OCI-LY1 (cell line): ENCODE results near the gene COL21A1.

Experiments
- EZH2 ChIP-seq: fragments of 200-600 bp; sonication (generic), shearing (Covaris generic); IDR thresholded peaks from 2 replicates; pipeline ENCODE4 v1.8.0; 2017; ENCODE audit warnings: borderline replicate concordance, mixed run types, mild to moderate bottlenecking, antibody characterized with exemption, low read length, moderate library complexity, mixed read lengths
- TF ChIP-seq, protein P1 (sequence below): fragments of 200-600 bp; sonication (generic), shearing (Covaris generic); IDR thresholded peaks from 2 replicates; pipeline ENCODE4 v1.5.1; 2017; ENCODE audit warnings: mild to moderate bottlenecking, antibody characterized with exemption, low read length, moderate library complexity, mixed read lengths

DNA sequence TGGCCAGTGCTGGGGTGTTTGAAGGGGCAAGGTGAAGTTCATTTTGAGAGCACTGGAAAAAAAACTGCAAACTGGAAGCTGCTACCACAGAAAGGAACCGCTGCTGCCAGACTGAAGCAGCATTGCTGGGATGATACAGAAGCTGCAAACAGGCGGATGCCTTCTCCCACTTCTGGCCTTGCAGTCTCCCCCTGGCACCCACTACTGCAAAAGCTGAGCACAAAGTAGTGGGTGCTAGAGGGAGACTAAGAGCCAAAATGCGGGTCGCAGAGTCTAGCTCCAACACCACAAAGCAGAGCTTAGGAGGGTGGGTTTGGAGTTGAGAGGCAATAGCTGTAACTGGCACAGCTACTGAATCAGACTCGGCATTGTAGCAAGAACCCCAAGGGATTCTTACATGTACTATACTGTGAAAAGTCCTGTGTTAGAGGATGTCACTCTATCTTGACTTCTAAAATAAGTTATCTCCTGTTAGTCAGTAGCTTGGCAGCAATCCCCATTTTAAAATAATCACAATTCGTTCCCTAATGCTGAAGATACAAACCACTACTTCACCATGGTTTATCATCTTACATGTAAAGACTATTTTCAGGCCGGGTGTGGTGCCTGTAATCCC lies 44.0 kb upstream of the COL21A1 start:
- TF ChIP-seq, protein P1, sequence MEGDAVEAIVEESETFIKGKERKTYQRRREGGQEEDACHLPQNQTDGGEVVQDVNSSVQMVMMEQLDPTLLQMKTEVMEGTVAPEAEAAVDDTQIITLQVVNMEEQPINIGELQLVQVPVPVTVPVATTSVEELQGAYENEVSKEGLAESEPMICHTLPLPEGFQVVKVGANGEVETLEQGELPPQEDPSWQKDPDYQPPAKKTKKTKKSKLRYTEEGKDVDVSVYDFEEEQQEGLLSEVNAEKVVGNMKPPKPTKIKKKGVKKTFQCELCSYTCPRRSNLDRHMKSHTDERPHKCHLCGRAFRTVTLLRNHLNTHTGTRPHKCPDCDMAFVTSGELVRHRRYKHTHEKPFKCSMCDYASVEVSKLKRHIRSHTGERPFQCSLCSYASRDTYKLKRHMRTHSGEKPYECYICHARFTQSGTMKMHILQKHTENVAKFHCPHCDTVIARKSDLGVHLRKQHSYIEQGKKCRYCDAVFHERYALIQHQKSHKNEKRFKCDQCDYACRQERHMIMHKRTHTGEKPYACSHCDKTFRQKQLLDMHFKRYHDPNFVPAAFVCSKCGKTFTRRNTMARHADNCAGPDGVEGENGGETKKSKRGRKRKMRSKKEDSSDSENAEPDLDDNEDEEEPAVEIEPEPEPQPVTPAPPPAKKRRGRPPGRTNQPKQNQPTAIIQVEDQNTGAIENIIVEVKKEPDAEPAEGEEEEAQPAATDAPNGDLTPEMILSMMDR: no peak
- no peak for TF ChIP-seq EZH2
